T-helper 2 cell treated with Interferon-gamma antibody and Interleukin-4, amounts not matched to agents 100 ng/mL and 5 ng/mL, for 36 hours (primary cell): ENCODE data around the gene RPS6KA6. TPM values are rescaled to one million over a fixed set of nuclear protein-coding genes. Genes with fewer than 3 reads are reported as not detected.

Experiments
- intact Hi-C: fragments of 100-400 bp; cut with micrococcal nuclease; formaldehyde crosslinking; loops from one replicate; pipeline ENCODE4 v1.15.1; 2023
- total RNA-seq: library from RNA; stranded (reverse); gene quantifications from 2 replicates; pipeline ENCODE4 v1.2.3, GENCODE V29; 2022

RPS6KA6 gene
- total RNA-seq = 0.05 TPM in 1 of 2 replicates, not detected in the other

- intact Hi-C loops = no loop called here
Observed at GRCh38 chrX:84187533-84188319, at the start of gene RPS6KA6. Gene RPS6KA6 (minus strand): TSS chrX:84188199. CDS start chrX:84187899, 300 bp downstream.

DNA sequence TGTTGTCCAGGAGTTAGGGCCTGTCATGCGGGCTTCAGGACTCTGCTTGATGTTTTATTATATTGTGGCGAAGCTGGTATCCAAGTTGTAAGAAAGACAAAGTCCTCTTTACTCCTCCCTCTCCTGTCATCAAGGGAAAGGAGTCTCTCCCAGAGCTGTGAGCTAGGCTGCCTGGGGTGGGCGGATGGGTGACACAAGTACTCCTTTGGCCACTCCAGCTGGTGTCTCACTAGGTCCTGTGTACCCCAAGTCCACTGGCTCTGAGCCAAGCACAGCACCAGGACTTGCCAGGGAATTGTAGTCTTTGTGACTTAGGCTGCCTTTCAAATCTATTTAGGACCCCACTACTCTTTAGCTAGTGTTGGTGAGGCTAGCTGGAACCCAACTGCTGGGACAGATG is 36.7 kb upstream of the RPS6KA6 start:
- intact Hi-C loops = no loop called here

GRCh38 chrX:84223261-84223660 is 35.3 kb upstream of the RPS6KA6 start:
- intact Hi-C loops = no loop called here

GRCh38 chrX:84221181-84221580 is 33.2 kb upstream of the RPS6KA6 start:
- intact Hi-C loops = no loop called here

- intact Hi-C loops = no loop called here
Observed at GRCh38 chrX:84219551-84219950, 31.6 kb upstream of the RPS6KA6 start.

DNA sequence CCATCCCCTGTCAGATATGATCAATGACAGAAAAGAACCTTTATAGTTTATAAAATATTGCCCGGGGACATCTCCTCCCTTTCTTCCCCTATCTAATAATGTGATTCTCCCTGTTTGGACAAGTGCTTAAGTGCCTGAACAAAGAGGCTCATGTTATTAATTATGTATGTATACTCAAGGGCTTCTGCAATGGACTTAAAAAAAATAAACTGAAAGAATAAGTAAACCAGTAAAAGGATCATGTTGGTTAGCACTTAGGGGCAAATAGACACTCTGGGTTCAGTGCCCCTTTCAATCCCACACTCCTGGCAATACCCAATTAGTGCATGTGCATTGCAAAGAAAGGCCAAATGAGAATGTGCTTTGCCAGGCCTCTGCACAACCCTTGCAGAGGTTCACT is 30.7 kb upstream of the RPS6KA6 start:
- intact Hi-C loops = no loop called here

GRCh38 chrX:84216881-84217280 is 28.9 kb upstream of the RPS6KA6 start:
- intact Hi-C loops = no loop called here

DNA sequence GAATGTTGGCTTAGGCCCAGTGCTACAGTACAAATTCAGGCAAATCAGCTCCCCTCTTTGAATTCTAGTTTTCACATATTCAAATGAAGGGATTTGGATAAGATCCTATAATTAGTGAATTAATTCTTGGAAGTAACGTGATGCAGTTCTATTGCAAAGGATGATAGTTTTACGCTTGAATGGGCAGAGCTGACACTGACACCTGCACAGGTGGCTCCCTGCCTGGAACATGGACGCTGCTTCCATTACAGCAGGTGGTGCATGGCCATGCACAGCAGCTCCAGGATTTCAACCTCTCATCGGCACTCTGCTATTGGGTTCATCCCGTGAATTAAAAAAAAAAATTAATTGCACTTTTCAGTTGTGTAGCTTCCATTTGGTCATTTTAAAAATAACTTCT is 28.4 kb upstream of the RPS6KA6 start:
- intact Hi-C loops = no loop called here

DNA sequence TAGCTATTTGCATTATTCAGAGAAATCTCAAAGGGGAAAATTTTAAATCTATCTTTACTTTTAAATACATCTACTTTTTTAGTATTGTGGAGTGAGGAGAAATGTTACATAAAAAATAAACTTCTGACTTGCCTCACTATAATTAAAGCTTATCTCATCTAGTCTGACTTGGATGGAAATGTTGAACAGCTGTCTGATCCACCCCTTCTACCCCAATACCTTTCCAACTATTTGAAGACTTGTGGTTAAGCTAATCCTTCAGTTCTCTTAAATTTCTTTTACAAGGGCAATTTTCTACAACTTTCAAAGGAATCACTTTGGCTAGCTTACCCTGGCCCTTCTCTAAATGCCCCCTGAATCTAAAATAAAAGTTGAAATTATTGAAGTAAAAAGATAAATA is 17.3 kb upstream of the RPS6KA6 start:
- intact Hi-C loops = no loop called here

- intact Hi-C loops = no loop called here
Observed at GRCh38 chrX:84199688-84200087, 11.7 kb upstream of the RPS6KA6 start.

DNA sequence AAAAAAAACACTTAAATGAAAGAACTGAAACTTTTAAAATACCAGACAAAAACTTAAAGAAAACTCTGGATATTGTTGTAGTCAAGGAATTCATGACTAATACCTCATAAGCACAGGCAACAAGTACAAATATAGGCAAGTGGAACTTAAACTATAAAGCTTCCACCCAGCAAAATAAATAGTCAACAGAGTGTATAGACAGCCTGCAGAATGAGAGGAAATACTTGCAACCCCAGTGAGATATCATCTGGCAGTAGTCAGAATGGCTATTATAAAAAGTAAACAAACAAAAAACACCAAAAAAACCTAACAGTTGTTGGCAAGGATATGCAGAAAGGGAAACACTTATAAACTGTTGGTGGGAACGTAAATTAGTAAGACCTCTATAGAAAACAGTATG is 9.6 kb upstream of the RPS6KA6 start:
- intact Hi-C loops = no loop called here

DNA sequence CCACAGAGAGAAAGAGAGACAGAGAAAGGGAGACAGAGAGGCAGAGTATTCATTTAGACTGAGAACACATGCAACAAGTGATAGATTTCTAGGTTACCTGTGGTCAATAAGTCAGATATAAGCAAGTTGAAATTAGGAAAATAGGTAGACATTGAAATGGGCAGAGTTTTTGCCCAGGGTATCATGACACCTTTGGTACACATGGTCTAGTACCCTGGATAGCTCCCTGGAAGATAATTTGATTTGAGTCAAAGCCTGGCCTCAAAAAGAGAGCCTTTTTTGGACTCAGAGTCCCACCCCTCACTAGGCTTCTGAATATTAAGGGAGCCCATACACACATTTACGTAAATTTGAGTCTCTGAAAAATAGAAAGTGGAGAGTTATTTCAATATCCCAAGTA is 4.0 kb upstream of the RPS6KA6 start:
- intact Hi-C loops = no loop called here

DNA sequence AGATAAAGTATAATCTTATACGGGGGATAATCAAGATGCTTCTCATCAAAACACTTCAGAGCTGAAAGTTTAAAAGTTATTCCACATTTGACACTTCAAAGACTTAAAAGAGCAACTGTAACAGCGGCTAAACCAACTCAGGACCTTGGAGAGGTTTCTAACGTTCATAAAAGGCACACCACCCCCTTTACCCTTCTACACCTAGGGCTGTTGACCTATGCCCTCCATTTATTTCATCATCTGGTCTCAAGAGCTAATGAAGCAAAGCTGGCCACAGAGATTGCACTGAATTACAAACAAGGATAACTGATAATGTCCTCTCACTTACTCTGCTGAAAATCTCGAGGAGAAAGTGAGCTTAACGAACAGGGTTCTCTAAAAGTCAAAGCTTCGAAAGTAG is 1.1 kb upstream of the RPS6KA6 start:
- intact Hi-C loops = no loop called here

- intact Hi-C loops = no loop called here
Observed at GRCh38 chrX:84188320-84188834, 378 bp upstream of the RPS6KA6 start.

DNA sequence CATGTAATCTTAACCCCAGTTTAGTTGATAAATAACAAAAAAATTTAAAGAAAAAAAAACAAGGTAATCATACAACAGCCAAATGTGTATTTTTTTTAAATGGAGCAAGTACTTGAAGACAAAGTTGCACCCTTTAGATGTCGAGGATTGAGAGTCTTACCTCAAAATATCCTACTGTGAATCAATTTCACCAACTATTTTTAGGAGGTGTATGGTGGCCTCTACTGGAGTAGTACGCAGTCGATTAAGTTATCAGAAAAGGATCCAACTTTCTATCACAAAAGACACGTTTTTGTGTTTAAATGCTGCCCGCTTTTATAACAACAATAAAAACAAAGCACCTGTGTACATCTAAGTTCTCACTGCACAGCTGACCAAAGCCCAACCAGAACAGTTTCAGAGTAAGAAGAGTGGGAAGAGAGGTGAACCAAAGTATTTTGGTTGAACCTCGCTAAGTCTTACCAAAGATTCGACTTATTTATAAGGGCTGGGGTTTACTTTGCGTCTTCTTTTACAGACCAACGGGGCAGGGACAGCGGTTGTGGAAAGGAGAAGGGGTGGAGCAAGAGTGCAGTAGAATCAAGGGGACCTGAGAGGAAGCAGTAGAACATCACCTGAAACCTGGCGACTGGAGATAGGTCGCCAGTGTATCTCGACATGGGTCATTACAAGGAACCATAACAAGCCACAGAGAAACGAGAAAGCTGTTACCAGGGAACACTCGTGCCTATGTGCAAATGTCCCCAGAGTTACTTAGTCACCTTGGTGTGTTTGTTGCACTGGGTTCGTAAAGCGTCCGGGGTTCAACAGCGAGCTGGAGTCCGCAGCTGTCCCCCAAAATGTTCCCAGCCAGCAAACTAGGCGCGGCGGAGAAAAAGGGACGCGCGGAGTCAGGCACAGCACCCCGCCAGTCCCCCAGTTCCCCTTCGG is 1.1 kb downstream of the RPS6KA6 start:
- intact Hi-C loops = no loop called here

DNA sequence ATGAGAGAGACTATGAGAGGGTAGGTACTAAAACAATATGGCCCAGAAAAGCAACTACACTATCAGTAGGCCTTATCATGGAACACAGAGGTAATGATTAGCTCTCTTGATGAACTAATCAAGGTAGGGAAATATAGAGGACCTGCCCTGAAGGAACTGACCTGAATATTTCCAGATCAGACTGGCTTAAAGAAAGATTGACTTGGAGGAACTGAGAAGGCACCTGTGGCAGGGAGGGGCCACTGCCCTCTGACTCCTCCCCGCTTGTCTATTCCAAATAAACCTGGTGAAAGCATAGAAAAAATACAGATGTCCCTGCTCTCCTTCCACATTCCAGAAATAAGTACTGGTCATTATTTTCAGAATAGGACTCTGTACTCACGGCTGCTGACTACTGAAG is 5.5 kb downstream of the RPS6KA6 start:
- intact Hi-C loops = no loop called here

- intact Hi-C loops = no loop called here
Observed at GRCh38 chrX:84175958-84176357, 12.0 kb downstream of the RPS6KA6 start.

- intact Hi-C loops = no loop called here
Observed at GRCh38 chrX:84175274-84175673, 12.7 kb downstream of the RPS6KA6 start.

DNA sequence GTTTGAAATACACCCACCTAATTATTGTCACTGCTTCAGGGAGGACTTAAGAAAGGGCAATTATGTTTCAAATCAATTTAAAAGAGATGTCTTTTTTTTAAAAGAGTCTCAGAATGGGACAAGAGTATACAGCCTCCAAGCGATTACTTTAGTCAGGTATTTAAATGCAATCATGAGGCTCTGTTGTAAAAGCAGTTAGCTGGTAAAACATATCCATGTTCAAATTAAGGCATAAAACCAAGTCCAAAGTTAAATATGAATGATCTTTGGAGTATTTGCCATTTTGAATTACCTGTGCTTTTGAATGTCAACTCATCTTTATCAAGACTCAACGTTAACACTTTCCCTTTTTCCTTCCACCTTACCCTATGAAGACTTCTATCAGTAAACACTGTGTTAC is 13.7 kb downstream of the RPS6KA6 start:
- intact Hi-C loops = no loop called here

GRCh38 chrX:84170931-84171330 is 17.1 kb downstream of the RPS6KA6 start:
- intact Hi-C loops = no loop called here

DNA sequence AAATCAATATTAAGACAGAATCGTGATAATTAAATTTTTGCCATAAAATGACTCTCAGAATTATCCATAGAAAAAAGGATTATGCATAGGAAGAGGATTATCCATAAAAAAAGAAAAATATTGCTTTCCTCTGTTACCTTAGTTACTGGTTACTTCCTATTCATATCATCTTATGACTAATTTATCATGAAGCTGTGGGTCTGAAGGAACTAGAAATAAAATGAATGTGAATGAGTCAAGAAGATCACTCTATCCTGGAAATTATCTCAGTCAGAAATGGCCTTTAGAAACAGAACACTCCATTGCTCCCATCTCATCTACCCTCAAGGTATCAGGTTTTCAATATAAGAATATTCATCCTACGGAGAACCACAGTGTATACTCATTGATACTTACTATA is 19.4 kb downstream of the RPS6KA6 start:
- intact Hi-C loops = no loop called here

- intact Hi-C loops = no loop called here
Observed at GRCh38 chrX:84168095-84168494, 19.9 kb downstream of the RPS6KA6 start.
